Endodermal cell (in vitro differentiated cells): ENCODE data around the gene IGF2BP1. TPM values are rescaled to one million over a fixed set of nuclear protein-coding genes. Genes with fewer than 3 reads are reported as not detected.

ENCODE experiments used
- DNase-seq: peaks from one replicate; pipeline ENCODE4 v3.0.0-alpha.2; 2017
- H3K27ac ChIP-seq: 2 replicates; pipeline ENCODE4 v1.5.1; 2013; ENCODE audit warnings: mild to moderate bottlenecking, low read depth, low read length, moderate library complexity
- H3K27me3 ChIP-seq: 2 replicates; pipeline ENCODE4 v1.6.1; 2013; ENCODE audit warnings: mild to moderate bottlenecking, low read length, moderate library complexity; ENCODE audit not compliant: insufficient read depth, control insufficient read depth, poor library complexity, severe bottlenecking
- H3K36me3 ChIP-seq: 2 replicates; pipeline ENCODE4 v1.7.0; 2013; ENCODE audit warnings: mild to moderate bottlenecking, low read length, moderate library complexity; ENCODE audit not compliant: control insufficient read depth, insufficient read depth
- H3K4me1 ChIP-seq: one replicate; pipeline ENCODE4 v1.7.0; 2013; ENCODE audit warnings: low read length; ENCODE audit not compliant: control insufficient read depth, insufficient read depth
- H3K4me3 ChIP-seq: 2 replicates; pipeline ENCODE4 v1.5.1; 2013; ENCODE audit warnings: mild to moderate bottlenecking, low read length, moderate library complexity
- H3K9ac ChIP-seq: 2 replicates; pipeline ENCODE4 v1.6.1; 2013; ENCODE audit warnings: mild to moderate bottlenecking, low read length, moderate library complexity; ENCODE audit not compliant: poor library complexity, severe bottlenecking; ENCODE audit errors: extremely low read depth
- H3K9me3 ChIP-seq: 2 replicates; pipeline ENCODE4 v1.6.1; 2013; ENCODE audit warnings: mild to moderate bottlenecking, low read length, moderate library complexity; ENCODE audit not compliant: control insufficient read depth
- H3K27ac Mint-ChIP-seq: 2 replicates; pipeline ENCODE4 v1.8.0; 2020; ENCODE audit warnings: mixed read lengths
- H3K27me3 Mint-ChIP-seq: 2 replicates; pipeline ENCODE4 v1.8.0; 2021; ENCODE audit warnings: mild to moderate bottlenecking, mixed read lengths; ENCODE audit not compliant: insufficient read depth
- H3K36me3 Mint-ChIP-seq: 2 replicates; pipeline ENCODE4 v1.8.0; 2020; ENCODE audit warnings: low read depth, mixed read lengths
- H3K4me1 Mint-ChIP-seq: 2 replicates; pipeline ENCODE4 v1.8.0; 2020; ENCODE audit warnings: mixed read lengths
- H3K4me3 Mint-ChIP-seq: 2 replicates; pipeline ENCODE4 v1.8.0; 2020; ENCODE audit warnings: mild to moderate bottlenecking, moderate library complexity, mixed read lengths
- H3K9me3 Mint-ChIP-seq: 2 replicates; pipeline ENCODE4 v1.8.0; 2020; ENCODE audit warnings: mild to moderate bottlenecking, mixed read lengths
- WGBS, 2 experiments: methylation state at CpG; one replicate each; pipeline versions ENCODE4 v1.1.5 to v1.1.7; 2013; ENCODE audit warnings: missing lambda C conversion rate in 2 of 2, mixed read lengths in 1 of 2; ENCODE audit not compliant: insufficient coverage in 1 of 2, insufficient read length in 1 of 2; 5-methylcytosine and 5-hydroxymethylcytosine counted together
- total RNA-seq, 2 donors: library from RNA; stranded (reverse); fragmentation: NEBNext Ultra II Directional in 1 of 2; extraction: Animal tissue kit (Norgen Biotek cat#: 25700) in 1 of 2; gene quantifications; 2 replicates in 1 of 2; 3 replicates in 1 of 2; pipeline ENCODE4 v1.2.1, GENCODE V29; 2021
- TF ChIP-seq, protein P1 (sequence below): fragments of 200-600 bp; sonication (generic); conservative IDR thresholded peaks from 2 replicates; pipeline ENCODE4 v1.5.0; 2021; ENCODE audit warnings: antibody characterized with exemption, mild to moderate bottlenecking

The IGF2BP1 gene
- total RNA-seq, 2 donors from 2014 or later: 333 to 360 TPM

DNA sequence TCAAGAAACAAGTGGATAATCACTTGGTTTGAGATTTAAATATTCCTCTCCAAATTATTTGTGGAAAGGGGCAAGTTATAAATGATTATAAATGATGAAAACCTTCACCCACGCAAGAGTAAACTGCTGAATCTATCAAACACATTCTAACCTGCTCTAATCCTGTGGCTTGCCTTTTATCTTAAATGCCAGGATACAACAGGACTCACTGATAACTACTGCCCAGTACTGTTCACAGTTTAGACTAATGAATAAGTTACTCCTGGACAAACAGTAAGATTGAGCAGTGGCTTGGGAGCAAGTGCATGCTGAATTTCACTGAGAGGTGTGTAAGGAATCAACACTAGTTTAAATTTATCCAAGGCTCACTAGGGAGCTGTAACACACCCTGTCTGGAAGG, 31.1 kb downstream of the IGF2BP1 start:
- Mint-ChIP-seq H3K36me3 (peaks cover 82% of the 10 kb centered on the region), H3K4me3 (no peak overlapping the region), H3K27ac (no peak overlapping the region), H3K9me3 (no peaks in the 10 kb centered on the region), H3K4me1 (peaks cover 17% of the 10 kb centered on the region), H3K27me3 (no peaks in the 10 kb centered on the region)
- Histone ChIP-seq H3K36me3 (peaks cover 80% of the 10 kb centered on the region), H3K27me3 (no peaks in the 10 kb centered on the region), H3K4me3 (no peak overlapping the region), H3K9ac (no peak overlapping the region), H3K27ac (no peak overlapping the region), H3K9me3 (no peaks in the 10 kb centered on the region), H3K4me1 (peaks cover 9% of the 10 kb centered on the region)
- DNase-seq: no peak
- TF ChIP-seq, protein P1, sequence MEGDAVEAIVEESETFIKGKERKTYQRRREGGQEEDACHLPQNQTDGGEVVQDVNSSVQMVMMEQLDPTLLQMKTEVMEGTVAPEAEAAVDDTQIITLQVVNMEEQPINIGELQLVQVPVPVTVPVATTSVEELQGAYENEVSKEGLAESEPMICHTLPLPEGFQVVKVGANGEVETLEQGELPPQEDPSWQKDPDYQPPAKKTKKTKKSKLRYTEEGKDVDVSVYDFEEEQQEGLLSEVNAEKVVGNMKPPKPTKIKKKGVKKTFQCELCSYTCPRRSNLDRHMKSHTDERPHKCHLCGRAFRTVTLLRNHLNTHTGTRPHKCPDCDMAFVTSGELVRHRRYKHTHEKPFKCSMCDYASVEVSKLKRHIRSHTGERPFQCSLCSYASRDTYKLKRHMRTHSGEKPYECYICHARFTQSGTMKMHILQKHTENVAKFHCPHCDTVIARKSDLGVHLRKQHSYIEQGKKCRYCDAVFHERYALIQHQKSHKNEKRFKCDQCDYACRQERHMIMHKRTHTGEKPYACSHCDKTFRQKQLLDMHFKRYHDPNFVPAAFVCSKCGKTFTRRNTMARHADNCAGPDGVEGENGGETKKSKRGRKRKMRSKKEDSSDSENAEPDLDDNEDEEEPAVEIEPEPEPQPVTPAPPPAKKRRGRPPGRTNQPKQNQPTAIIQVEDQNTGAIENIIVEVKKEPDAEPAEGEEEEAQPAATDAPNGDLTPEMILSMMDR: no peak
- WGBS, 2 experiments: 100% methylated on average over 1 of the region's 1 CpG; no CpG with 5 or more reads in 1 of the 2 experiments

DNA sequence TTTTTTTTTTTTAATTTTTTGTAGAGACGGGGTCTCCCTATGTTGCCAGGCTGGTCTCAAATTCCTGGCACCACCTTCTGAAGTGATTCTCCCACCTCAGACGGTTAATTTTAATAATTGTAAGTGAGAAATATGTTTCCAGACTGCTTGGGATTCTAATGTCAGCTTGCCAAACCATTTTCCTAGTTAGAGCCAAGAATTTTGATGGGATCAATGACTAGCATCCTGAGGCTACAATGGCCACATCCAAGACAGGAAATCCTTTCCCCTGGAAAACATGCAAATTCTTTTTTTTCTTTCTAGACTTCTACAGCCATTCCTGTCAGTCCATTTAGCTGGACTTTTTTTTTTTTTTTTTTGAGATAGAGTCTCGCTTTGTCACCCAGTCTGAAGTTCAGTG, 32.6 kb downstream of the IGF2BP1 start:
- peaks cover 5% of the 10 kb centered on the region for H3K4me1 ChIP-seq
- H3K27me3 ChIP-seq: no peaks in the 10 kb centered on the region
- DNase-seq: no peak
- H3K27ac Mint-ChIP-seq: no peak overlapping the region
- no peak overlapping the region for H3K9ac ChIP-seq
- H3K4me3 Mint-ChIP-seq: no peak overlapping the region
- no peaks in the 10 kb centered on the region for H3K9me3 Mint-ChIP-seq
- H3K9me3 ChIP-seq: no peaks in the 10 kb centered on the region
- H3K36me3 ChIP-seq: peaks cover 83% of the 10 kb centered on the region
- H3K27ac ChIP-seq: no peak overlapping the region
- H3K36me3 Mint-ChIP-seq: peaks cover 77% of the 10 kb centered on the region
- TF ChIP-seq, protein P1: no peak
- H3K4me3 ChIP-seq: no peak overlapping the region
- H3K27me3 Mint-ChIP-seq: no peaks in the 10 kb centered on the region
- WGBS, 2 experiments: 98 to 100% methylated on average over 1 to 3 of the region's 3 CpGs
- peaks cover 9% of the 10 kb centered on the region for H3K4me1 Mint-ChIP-seq

DNA sequence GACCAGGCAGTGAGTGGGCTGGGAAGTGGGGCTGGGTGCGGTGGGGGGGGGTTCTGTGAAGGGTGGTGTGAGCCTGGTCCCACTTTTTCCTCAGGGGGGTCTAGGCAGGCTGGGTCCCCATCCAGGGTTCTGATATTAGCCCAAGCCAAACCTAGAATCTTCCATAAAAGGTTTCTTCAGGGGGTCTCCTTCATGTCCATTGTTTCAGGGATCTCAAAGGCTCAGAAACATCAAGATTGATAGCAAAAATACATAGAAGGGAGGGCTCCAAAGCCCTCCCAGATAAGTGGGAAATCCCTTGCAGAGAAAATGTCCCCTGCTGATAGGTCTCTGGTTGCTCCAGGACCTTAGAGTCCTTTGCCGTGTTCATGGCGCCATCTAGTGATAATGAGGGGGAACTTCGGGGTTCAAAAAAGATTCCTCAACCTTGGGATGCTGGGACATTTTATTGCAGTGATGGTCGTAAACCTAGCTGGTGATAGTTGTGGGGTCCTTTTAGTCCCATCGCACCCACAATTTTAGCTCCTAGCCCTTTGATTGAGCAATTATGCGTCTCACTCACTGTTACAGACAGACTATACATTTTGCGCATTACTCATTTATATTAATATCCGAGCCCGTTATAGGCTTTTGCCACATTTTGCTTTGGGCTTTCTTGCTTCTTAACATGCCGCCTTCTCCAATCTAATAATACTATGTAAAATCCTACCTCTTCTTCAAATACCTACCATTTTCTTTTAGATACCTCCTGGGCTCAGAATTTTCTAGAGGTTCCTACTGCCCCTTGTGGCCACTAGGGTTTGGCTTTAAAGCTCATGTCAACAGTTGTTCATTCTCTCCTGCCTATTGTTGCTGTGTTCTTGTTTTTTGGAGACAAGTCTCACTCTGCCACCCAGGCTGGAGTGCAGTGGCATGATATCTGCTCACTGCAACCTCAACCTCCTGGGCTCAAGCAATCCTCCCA, 35.1 kb downstream of the IGF2BP1 start:
- Mint-ChIP-seq H3K27me3 (no peaks in the 10 kb centered on the region), H3K4me3 (no peak overlapping the region), H3K36me3 (peaks cover 76% of the 10 kb centered on the region), H3K4me1 (peaks cover 9% of the 10 kb centered on the region), H3K27ac (peak overlapping the region; percentile 84), H3K9me3 (no peaks in the 10 kb centered on the region)
- H3K9me3 ChIP-seq: no peaks in the 10 kb centered on the region
- TF ChIP-seq, protein P1: peak; percentile 85
- H3K27ac ChIP-seq: peak overlapping the region; percentile 38
- 52 to 75% methylated on average over 6 to 11 of the region's 11 CpGs for WGBS, 2 experiments
- peaks cover 5% of the 10 kb centered on the region for H3K4me1 ChIP-seq
- H3K4me3 ChIP-seq: no peak overlapping the region
- H3K9ac ChIP-seq: no peak overlapping the region
- H3K36me3 ChIP-seq: peaks cover 87% of the 10 kb centered on the region
- peak; percentile 90 for DNase-seq
- no peaks in the 10 kb centered on the region for H3K27me3 ChIP-seq
